GM21360 (cell line): Measurements from ENCODE around the gene MRPS22.

ENCODE experiments used
- ATAC-seq: cut with Tn5 transposase; IDR thresholded peaks from one replicate; pipeline ENCODE4 v1.9.1; 2021; ENCODE audit warnings: mild to moderate bottlenecking, moderate library complexity; ENCODE audit not compliant: unreplicated experiment

Gene MRPS22

DNA sequence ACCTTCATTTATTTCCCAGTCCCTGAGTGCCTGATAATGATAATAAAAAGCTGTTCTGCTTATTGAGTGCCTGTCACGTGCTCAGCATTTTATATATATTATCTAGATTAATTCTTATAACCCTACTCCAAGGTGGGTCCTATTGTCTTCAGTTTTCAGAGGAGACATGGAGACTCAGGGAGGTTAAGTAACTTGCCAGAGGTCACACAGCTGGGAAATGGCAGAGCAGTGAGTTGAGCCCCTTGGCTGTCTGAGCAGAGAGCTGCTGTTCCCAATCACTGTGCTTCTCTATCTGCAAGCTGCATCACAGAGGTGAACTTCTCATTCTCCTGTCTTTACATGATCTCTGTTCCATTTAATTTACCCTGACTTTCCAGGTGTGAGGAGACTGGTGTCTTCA lies 32.3 kb upstream of the MRPS22 start:
- ATAC-seq, result no peak

DNA sequence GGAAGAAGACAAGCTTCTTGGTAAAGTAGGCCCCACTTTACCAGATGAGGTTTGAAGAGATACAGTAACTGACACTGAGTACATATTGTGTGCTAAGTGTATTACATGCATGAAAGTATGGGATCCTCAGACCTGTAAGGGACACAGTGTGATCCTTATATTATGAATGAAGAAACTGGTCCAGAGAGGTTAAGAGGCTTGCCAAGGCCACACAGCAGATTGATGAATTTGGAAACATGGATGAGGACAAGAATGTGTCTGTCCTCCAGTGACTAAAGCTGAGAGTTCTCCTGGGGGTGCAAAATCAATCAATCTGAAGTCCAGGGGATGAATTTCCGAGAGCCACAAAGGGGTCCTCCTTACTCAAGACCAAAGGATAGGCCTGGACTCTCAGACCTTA lies 31.4 kb upstream of the MRPS22 start:
- ATAC-seq, result no peak

DNA sequence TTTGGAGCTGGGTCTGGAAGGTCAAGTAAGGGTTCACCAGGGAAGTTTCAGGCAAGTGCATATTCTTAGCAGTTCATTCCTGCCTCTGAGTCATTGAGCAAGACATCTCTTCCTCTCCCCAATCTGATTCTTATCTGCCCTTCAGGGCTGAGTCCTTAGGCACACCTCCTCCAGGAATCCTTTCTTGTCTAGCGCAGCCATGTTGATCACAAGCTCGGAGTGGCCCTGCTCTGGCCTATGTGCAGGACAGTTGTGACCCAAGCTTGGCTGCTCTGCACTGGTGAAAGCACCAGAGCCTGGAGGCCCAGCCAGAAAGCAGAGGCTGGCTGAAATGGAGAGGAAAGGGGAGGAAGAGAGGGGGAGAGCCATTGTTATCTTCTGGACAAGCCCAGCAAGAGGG lies 30.9 kb upstream of the MRPS22 start:
- ATAC-seq, result no peak

DNA sequence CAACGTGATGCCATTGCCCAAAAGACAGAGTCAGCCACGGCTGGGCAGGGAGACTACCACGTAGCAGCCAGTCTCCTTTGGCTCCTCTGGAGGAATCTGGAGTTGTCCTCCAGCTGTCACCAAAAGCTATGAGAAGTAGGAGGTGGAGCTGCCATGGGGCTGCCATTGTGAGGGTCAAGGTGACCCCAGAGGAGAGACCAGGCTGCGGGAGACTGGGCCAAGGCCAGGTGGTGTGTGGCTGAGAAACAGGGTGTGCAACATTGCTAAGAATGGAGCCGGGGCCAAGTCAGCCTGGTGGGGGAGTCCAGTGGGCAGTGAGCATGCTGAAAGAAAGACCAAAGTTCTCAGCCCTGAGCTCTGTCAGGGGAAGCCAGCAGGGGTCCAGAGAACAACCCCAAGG lies 29.9 kb upstream of the MRPS22 start:
- ATAC-seq, result no peak

DNA sequence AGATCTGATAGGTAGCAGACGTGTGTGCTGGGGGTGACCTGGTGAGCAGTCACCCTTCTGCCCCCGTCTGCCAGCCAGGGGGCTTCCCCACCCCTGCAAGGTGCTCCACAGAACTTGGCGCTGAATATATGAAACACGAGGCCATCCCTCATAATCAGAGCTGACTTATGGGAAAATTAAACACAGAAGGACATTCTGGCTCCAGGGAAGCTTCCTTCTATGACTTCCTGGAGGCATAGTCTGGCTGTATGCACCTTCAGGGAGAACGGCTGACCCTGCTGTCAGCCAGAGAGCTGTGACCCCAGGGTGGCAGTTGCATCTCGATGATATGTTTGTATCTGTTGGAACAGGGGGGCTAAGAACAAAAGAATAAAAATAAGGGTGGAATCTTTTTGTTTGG lies 26.6 kb upstream of the MRPS22 start:
- ATAC-seq, result no peak

DNA sequence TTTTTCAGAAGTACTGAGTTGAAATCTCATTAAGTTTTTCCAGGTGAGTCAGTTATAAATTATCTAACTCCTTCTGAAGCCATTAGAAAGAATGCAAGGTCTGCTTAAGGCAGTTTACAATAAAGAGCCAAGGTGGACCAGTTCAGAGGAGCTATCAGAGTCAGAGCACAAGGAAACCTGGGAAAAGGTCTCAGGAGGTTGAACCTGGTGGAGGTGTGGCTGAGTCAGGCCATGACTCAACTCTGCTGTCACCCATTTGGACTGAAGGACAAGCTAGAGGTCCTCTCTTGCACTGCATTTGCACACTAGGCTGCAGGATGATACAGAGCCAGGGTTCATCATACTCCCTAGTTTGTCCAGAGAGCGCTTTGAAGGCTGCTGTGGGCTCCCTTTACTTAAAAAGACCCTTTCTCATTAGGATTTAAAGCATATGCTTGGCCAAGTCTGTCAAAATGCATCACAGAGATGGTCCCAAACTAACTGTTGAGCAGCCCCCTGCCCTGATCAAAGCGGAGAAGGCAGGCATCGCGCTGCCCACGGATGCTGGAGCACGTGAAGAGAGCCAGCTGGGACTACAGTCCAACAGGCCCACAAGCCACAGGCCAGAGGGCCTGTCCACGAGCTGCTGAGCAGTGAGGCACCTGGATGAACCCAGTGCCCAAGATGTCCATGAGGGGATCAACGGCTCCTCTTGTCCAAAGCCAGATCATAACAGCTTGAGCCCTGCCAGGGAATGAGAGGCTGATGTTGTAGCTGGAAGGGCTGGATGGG lies 26.0 kb upstream of the MRPS22 start:
- ATAC-seq, result no peak

DNA sequence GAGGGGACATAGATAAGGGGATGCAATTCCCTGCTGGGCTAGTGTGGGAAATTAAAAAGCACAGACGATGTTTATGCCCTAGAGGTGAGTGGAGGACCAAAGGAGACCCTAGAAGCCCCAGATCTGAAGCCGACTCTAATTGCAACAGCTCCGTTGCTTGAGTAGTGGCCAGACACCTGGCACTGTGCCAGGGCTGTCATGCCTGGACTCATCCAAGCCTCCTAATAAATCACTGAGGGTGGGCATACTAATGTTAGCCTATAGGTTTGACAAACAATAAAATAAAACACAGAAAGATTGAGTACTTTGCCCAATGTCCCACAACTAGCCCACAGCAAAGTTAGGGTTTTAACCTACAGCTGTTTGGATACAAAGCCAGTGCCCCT lies 25.4 kb upstream of the MRPS22 start:
- no peak for ATAC-seq

DNA sequence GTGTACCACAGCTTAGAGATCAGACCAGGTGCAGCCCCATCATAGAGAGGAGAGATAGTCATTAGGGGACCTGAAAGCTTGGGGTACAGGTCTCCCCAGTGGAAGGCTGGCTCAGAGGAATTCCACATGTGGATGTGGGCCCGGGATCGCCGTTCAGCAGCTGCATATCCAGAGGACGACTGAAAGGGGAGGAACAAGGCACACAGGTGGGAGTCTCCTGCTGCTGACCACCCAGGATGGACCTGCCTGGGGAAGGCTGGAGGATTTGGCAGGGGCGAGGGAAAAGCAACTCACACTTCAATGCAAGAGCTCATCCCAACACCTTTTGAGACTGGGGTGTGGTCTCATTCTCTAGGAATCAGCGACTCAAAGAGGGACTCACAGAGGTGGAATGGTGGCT lies 25.0 kb upstream of the MRPS22 start:
- ATAC-seq, result no peak

DNA sequence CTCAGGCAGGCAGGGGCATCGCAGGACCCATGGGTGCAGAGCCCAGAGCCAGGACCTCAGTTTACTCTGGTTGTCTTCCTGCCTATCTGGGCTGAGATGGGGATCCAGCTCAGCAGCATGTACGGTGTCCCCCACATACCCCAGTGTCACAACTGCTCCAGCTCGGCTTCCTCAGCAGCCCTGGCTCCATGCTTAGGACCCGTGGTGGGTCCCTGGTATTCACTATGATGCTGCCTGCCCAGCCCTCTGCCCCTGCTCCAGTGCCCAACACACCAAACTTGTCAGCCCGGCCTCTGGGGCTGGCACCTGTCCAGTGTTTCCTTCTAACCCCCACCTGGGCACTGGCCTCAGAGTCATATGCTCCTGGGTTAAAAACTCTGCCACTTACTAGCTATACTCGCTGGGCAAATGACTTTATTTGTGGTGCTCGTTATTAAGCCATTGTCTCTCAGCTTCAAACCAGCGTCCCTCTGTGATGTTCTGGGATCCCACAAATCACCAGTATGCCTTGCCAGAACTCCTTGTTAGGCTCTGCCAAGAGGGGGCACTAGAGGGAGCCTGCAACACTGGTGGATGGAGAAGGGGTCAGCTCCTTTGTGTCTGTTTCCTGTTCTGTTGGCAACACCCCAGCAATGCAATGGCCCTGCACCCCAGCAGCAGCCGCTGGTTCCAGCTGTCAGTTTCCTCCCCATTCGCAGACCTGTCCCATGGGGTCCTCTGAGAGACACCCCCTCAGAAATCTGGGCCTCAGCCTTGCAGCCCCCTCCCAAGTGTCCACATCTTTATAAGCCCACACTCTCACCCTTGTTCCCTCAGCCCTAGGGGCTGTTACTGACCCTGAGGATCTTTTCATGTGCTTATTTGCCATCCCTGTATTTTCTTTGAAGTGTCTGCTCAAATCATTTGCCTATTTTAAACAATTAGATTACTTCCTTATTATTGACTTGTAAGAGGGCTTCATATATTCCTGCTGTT lies 24.1 kb upstream of the MRPS22 start:
- no peak for ATAC-seq

DNA sequence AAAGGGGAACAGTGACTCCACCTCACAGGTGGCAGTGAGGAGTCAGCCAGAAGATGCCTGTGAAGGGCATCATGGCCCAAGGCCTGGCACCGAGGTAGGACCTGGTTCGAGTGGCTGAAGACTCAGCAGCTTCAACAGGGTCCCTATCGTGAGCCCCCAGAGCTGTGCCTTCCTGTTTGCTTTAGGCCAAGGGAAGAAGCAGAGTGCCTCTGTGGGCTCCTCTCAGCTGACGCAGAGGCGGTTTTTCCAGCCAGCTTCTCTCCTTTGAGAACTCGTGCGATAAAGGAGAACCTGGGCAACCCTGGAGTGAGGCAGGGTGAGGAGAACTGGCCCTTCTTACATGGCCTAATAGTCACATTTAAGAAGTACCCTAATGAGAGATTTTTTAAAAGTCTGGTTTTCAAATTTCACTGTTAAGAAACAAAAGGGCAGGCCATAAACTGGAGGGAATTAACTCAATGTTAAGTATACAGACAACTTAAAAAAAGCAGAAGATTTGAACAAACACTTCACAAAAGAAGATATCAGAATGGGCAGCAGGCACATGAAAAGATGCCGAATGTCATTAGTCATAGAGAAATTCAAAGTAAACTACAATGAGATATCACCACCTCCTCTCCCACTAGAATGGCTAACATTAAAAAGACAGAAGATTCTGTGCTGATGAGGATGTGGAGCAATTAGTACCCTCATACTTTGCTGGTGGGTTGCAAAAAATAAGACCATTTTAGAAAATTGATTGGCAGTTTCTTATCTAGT lies 23.1 kb upstream of the MRPS22 start:
- no peak for ATAC-seq

DNA sequence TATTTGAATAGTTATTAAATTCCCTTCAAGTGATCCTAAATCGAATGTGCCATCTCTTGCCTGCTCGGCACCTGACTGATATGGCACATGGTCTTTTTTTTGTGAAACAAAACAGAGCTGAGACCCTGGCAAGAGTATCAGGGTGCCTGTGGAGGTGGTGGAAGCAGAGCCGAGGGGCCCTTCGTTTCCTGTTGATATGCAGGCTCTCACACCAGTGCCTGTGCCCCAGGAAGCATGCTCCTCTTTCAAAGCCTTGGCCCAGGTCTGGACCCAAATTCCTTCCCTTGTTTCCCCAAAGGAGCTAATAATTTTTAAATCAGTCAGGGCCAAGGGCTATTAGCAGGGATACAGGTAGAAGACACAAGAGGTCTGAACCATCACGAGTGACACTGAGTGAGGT lies 21.5 kb upstream of the MRPS22 start:
- no peak for ATAC-seq

DNA sequence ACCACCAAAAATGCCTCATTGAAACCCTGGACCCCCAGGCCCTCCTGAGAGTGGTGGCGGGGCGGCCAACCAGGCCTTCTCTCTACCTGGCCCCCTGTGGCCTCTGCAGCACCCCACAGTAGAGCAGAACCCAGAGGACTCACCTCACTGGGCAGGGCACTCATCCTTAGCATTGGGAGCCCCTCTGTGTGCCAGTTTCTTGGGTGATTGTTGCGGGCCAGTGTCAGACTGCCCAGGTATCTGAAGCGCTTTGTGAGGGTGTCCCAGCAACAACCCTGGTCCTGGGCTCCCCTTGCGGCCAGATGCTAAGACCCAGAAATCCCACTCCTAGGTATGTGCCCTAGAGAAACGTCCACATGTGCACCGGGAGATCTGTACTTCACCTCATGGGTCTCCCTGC lies 20.7 kb upstream of the MRPS22 start:
- no peak for ATAC-seq

DNA sequence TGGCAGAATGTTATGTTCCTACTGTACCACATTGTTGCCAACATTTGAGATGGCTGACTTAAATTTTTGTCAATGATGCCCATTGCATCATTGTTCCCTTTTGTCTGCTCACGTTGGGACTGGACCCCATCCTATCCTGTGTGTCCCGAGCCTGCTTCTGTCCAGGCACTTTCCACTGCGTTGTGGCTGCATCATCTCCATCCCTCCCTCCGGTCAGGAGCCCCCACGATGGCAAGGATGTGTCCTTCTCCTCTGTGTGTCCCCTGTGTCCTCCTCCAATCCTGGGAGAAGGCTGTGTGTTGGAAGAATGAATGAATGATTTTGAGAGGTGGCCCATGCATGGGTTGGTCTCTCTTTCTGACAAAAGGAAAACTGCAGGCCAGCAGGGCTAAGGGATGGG lies 19.4 kb upstream of the MRPS22 start:
- ATAC-seq, result no peak

DNA sequence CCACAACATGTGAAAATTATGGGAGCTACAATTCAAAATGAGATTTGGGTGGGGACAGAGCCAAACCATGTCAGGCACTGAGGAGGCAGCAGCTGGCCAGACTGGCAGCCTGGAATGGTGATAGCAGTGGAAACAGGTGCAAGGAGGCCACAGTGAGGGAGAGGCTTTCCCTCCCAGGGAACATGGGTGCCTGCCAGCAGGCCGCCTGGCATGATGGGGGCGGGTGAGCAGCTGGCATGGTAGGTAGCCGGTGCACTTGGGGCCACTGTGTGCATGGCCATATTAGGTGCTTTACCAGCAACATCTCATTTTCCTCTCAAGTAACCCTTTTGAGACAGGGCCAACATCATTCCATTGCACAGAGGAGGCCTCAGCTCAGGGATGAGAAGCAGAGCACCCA lies 18.3 kb upstream of the MRPS22 start:
- ATAC-seq, result no peak

DNA sequence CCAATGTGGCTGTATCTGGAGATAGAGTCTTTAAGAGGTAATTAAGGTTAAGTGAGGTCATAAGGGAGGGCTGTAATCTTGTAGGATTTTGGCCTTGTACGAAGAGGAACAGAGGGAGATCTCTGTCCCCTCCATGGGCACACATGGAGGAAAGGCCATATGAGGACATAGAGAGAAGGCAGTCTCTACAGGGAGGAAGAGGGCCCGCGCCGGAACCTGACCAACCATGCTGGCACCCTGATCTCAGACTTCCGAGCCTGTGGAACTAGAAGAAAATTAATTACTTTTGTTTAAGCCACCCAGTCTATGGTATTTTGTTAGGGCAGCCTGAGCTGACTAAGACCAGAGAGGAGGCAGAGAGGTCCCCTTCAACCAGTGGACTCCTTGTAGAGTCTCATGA lies 17.7 kb upstream of the MRPS22 start:
- no peak for ATAC-seq

DNA sequence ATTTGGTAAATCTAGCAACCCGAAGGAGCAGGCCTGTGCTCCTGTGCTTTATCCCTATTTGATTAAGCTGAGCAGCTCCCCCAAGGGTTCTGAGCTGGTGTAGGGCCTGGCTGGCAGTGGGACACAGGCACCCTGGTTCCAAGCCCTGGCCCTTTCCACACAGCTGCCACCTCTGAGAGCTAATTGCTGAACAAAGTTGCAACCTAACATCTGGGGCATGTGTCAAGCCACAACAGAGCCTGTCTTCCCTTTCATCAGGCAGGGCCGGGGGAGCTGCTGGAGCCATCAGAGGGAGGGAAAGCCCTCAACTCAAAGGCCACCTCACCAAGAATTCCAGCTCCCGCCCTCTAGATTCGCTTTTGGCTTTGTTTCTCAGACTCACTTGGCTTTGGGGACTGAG lies 17.1 kb upstream of the MRPS22 start:
- no peak for ATAC-seq

DNA sequence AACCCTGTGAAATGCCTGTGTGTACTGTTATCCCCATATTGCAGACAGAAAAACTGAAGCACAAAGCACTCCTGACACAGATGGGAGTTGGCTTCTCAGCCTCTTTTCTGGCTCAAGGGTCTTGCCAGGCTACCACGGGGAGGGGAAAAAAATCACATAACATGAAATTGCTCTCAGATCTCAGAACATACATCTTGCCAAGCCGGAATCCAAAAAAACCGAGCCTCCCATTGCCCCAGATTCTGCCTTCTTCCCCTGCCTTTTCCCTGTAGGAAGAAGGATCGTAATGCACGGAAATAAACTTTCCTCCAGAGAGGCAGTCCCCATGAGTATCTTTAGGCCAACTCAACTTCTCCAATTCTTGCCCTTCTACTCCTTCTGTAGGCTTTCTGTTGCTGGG lies 16.6 kb upstream of the MRPS22 start:
- no peak for ATAC-seq

DNA sequence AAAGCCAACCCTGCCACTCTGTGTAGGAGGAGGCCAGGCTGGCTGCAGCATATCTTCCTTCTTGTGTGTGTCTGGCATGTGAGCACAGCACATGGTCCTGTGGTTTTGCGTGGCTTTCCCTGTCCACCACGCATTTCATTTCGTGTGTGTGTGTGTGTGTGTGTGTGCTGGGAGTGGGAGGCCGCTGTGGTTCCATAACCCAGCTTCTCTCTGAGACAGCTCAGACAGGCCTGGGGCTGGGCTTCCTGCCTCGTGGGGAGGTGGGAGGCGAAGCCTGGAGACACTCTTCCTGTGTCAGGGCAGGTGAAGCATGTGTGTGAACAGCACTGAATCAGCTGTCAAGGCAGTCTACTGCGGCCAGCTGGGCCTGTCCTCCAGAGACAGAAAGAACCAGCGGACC lies 16.0 kb upstream of the MRPS22 start:
- no peak for ATAC-seq

DNA sequence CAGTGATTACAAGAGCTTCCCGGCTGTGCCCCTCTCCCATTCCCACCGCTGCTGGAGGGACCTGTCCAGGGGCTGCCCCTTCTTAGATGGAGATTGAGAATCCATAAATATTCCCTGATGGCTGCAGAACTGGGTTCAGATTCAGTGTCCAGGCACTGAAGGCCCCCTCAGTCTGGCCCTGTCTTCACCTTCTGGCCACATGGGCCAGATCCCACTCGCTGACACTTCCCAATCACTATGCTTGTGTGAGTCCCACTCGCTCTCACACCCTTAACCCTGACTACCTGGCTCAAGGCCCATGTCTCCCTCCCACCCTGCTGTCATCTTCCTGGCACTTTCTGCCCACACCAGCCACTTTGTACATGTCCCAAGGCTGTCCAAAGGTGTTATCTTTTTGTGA lies 15.5 kb upstream of the MRPS22 start:
- no peak for ATAC-seq

DNA sequence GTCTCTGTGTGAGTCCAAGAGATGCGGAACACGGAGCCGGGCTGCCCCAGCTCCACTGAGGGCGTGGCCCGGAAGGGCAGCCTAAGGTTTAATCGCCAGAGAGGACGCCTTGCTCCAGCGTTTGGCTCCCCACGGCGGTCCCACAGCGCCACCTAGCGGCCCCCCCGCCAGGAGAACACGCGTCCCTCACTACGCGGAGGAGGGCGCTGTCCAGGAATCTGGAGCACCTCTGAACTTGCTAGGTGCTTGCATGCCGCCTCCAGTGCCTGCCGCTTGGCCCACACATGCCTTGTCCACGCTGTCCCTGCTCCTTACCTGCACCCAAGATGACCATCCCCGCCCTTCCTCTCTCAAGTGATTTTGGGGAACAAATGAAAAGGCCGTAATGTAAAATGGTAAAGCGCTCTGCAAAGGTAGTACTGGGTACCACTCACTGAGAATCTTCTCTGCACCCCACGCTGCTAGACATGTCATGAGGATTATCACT lies 14.4 kb upstream of the MRPS22 start:
- ATAC-seq, result peak; percentile 96

DNA sequence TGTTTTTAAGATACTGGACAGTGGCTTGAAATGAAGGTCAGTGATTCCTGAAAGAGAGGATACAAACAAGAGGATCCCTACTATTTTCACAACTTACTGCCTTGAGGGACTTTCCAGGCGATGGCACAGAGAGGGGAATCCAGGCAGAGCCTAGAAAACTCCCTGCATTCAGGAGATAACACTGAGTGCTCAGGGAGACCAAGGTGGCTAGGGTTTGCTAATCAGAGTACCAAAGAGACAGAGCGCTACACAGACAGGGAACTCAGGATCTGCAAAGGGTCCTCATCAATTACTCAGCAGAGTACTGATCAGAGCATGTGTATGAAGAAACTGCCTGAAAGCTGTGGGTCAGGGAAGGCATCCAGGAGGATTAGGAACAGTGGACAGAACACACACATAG lies 11.7 kb upstream of the MRPS22 start:
- no peak for ATAC-seq
